Panc1 (cell line): Measurements from ENCODE around the gene COL23A1.

ENCODE experiments used
- CTCF ChIP-seq: fragments of 450-650 bp; IDR thresholded peaks from 2 replicates; pipeline ENCODE4 v1.5.1; 2017; ENCODE audit warnings: mild to moderate bottlenecking
- POLR2AphosphoS5 ChIP-seq: IDR thresholded peaks from 2 replicates; pipeline ENCODE4 v1.6.1; 2012; ENCODE audit warnings: mild to moderate bottlenecking, low read depth, low read length, moderate library complexity
- REST ChIP-seq, 2 experiments: IDR thresholded peaks; 2 replicates each; pipeline ENCODE4 v1.6.1; 2011 to 2012; ENCODE audit warnings: low read depth in 2 of 2, control low read depth in 1 of 2, low read length in 1 of 2, mild to moderate bottlenecking in 1 of 2, moderate library complexity in 1 of 2; ENCODE audit not compliant: insufficient read depth in 1 of 2
- SIN3A ChIP-seq: IDR thresholded peaks from 2 replicates; pipeline ENCODE4 v1.6.1; 2012; ENCODE audit warnings: low read depth, mild to moderate bottlenecking, low read length, moderate library complexity, borderline replicate concordance; ENCODE audit not compliant: insufficient read depth

- TF ChIP-seq CTCF (no peak), POLR2AphosphoS5 (no peak), REST (IDR thresholded peaks at IDR 0.05; ENCODE audit: insufficient read depth in 1 of 2, low read depth in 2 of 2, low read length in 1 of 2) (no peak), SIN3A (no peak)
Measured at GRCh38 chr5:178352035-178352349, 238.2 kb downstream of the COL23A1 start.
